Stimulated activated CD8-positive, alpha-beta memory T cell treated with anti-CD3 and anti-CD28 coated beads, Interleukin-12 subunit alpha, Interleukin-12 subunit beta, amount 100 ng/mL, for 24 hours (primary cell): ENCODE data around the gene PHOSPHO2.
A peak's percentile ranks its signal among the peaks of the same experiment; 100 is the strongest.

Experiments
- DNase-seq: peaks from one replicate; pipeline ENCODE4 v3.0.0-alpha.2; 2020; ENCODE audit errors: extremely low read depth

Gene PHOSPHO2, protein sequence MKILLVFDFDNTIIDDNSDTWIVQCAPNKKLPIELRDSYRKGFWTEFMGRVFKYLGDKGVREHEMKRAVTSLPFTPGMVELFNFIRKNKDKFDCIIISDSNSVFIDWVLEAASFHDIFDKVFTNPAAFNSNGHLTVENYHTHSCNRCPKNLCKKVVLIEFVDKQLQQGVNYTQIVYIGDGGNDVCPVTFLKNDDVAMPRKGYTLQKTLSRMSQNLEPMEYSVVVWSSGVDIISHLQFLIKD

DNA sequence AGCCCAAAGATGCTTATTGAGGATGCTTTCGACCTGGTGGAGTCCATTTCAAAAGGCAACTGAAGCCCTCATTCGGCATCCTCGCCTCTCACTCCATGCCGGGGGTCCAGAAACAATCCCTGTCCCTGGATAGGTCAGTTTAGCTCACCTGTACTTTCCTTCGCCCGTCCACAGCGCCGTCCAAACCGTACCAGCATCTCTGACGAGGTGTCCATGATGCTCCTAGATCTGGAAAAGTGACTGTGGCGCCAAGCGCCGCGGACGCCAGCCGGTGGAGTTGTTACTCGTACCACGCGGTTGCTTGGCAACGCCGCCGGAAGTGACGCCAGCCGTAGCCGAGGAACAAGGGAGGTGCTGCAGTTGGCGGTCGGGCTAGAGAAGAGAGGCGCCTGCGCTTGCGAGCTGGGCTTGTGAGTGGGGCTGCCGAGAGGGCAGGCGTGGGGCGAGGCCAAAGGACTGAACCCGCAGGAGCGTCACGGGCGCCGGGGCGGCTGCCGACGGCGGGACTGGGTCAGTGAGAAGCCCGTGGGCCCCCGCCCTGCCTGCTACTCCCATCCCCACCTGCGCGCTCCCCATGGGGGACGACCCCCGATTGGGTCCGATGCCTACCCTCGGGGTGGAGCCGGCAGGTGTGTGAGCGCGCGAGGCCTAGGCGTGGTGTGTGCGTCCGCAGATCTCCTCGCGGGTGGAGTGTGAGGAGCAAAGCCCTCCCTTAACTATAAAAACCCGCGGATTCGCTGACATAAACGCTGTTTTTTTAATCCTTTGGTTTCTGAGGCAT, at the start of gene PHOSPHO2, which contains the start of gene CFAP210:
Gene PHOSPHO2 (plus strand): TSS at position 357 of the 781 bp plus-strand sequence. CDS start 6,503 bp downstream, outside the sequence.
Gene CFAP210 (minus strand): TSS at position 293 of the 781 bp plus-strand sequence. CDS start 78 bp downstream, at position 215.
- DNase-seq: peak; percentile 96

DNA sequence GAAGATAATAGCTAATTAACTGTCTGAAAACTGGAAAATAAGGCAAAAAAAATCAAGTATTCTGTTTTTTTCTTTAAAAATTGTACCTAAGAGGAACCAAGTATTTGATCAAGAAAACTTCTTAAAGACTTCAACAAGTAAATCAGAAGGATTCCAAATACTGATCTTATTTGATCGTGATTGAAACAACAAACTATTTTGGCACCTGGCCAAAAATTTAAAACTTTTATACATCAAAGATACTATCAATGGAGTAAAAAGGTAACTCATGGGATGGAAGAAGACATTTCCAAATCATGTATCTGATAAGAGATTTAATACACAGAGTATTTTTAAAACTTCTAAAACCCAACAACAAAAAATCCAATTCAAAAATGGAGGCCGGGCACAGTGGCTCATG, 46.8 kb upstream of the PHOSPHO2 start:
- DNase-seq: no peak

DNA sequence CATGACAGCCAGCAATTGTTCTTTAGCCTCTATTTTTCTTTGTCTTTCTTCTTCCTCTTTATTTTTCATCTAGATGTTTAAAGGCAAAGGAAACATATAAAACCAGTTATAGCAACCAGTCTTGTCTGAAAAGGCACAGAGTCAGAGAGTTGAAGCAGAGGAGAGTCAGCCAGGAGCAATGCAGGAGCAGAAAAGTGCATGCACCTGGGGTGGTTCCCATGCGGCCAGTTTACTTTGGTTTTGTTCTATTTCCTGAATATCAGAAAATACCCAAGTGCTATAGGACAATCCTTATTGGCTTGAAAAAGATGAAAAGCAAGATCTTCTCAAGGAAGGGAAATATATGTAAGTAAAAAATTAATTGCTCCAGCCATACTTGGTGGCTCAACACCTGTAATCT, 45.0 kb upstream of the PHOSPHO2 start:
- DNase-seq: no peak

DNA sequence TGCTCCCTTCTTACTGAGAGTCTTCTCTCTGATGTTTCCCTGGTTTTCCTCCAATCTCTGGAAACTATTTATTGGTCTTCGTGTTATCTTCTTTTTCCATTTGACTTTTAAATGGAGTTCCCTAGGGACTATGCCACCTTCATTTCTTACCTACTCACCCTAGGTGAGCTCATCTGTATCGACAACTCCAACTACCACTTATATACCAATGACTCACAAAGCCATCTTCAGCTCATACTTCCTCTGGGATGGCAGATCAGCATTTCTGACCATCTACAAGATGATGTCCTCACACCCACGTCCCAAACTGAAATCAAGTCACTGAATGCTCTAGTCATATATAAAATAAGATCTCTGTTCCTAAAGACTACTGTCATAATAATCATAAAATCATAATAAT, 40.6 kb upstream of the PHOSPHO2 start:
- DNase-seq: no peak

DNA sequence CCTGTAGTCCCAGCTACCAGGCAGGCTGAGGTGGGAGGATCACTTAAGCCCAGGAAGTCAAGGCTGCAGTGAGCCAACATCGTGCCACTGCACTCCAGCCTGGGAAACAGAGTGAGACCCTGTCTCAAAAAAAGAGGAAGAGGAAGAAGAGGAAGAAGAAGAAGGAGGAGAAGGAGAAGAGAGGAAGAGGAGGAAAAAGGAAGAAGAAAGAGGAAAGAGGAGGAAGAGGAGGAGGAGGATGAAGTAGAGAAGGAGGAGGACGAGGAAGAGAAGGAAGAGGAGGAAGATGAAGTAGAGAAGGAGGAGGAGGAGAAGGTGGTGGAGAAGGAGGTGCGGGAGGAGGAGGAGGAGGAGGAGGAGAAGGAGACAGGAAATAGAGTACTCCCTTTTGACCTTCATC, 38.1 kb upstream of the PHOSPHO2 start:
- DNase-seq: no peak

DNA sequence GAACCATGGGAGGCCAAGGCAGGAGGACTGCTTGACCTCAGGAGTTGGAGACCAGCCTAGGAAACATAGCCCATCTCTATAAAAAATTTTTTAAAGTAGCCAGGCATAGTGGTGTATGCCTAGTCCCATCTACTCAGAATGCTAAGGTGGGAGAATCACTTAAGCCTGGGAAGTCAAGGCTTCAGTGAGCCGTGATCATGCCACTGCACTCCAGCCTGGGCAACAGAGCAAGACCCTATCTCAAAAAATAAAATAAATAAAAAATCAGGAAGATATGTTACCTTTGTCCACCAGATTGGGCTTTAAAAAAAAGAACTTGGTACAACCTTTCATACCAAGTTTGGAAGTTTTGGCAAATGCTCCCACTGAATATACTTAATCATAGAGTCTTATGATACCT, 35.4 kb upstream of the PHOSPHO2 start:
- no peak for DNase-seq

DNA sequence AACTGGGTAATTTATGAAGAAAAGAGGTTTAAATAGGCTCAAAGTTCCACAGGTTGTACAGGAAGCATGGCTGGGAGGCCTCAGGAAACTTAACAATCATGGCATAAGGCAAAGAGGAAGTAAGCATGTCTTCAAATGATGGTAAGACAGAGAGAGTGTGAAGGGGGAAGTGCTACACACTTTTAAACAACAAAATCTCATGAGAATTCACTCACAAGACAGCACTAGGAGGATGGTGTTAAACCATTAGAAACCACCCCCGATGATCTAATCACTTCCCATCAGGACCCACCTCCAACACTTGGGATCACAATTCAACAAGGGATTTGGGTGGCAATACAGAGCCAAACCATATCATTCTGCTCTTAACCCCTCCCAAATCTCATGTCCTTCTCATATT, 34.9 kb upstream of the PHOSPHO2 start:
- DNase-seq: no peak

DNA sequence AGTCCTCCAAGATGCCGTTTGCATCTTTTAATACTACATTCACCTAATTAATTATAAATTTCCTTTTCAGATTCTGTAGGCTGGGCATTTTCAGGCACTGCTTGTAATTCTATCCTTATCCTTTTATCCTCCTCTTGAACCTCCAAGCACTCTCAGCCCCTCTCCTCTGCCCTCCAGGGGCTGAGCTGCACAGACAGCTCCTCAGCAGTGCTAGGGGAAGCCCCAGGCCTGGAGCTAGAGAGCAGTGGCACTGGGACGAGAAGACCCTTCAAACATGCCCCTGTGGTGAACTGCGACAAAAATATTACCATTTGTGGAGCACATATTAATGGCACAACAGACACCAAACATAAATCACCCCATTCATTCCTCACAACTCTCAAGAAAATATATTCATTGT, 33.0 kb upstream of the PHOSPHO2 start:
- DNase-seq: no peak

DNA sequence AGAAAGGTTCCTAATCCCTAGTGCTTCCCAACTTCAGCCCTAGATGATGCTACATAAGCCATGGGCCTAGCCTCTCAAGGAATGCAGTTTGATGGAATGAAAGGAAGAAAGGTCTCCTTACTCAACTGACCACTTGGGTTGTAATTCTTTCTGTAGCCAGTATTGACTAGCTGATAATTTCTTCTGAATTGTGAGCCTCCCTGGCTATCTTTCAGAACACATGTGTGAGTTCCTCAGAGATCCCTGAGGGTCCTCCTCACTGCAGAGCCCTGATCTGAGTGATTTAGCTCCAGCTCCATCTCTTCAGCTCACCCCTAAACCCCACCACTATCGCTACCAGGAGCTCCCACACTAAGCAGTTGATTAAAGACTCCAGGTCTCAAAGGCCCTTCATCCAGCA, 31.5 kb upstream of the PHOSPHO2 start:
- DNase-seq: no peak

DNA sequence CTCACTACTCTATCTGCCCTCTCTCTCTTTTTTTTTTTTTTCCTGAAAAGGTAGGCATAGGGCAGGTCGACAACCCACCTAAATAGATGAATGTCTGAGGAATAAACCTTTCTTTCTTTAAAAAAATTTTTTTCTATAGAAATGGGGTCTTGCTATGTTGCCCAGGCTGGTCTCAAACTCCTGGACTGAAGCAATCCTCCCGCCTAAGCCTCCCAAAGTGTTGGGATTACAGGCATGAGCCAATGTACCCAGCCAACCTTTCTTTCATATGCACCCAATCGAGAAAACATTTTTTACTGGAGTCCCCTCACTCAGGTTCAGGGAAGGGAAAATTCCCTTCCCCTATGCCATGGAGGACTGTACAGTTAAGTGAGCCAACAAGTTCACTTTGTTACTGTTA, 31.0 kb upstream of the PHOSPHO2 start:
- DNase-seq: no peak

DNA sequence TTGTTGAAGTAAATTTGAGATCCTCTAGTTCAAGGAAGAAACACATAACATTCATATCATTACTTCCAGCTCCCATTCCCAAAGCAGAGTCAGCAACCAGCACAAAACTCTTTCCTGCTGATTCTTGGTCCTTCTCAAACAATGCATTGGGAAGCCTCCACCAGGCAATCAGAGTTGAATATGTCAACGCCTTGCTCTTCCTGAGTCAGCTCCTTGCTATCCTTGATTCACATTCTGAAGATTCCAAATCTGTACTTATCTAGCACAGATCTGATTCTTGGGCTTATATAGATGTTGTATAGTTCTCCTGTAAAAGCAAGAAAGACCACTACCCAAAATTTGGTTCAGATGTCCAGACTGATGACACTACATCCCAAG, 29.7 kb upstream of the PHOSPHO2 start:
- no peak for DNase-seq

DNA sequence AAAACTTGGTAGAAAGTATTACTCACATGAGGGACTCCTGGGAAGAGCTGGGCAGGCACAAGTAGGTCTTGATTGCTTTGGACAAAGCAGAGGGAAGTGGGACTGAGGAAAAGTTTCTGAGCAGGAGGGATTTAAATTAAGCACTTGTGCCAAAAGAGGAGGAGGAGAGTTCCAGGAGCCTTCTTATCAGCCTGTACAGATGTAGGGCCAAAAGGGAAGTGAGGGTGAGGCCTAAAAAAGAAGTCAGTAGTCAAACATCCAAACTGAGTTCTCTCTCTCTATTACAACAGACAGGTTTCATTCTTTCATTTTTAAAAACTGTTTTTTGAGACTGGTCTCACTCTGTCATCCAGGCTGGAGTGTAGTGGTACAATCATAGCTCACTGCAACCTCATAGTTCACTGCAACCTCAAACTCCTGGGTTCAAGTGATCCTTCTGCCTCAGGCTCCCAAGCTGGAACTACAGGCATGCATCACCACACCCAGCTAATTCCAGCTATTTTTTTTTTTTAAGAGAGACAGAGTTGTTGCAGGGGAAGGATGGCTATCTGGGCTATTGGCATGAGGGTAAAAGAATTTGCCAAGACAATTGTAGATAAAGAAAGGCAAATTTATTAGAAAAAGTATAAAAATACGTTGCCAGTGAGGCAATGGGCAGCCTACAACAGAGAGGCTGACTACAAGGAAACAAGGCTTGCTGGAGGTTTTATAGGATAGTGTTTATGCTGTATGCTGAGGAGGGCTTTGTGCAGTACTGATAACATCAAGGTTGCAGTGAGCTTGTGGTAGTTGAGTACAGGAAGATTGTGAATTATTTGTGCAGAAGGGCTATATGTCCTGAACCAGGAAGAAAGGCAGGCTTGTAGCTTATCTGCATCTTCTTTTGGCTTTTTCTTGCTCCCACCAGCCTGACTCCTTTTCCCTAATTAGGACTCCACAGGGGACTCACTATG, 29.0 kb upstream of the PHOSPHO2 start:
- DNase-seq: no peak

DNA sequence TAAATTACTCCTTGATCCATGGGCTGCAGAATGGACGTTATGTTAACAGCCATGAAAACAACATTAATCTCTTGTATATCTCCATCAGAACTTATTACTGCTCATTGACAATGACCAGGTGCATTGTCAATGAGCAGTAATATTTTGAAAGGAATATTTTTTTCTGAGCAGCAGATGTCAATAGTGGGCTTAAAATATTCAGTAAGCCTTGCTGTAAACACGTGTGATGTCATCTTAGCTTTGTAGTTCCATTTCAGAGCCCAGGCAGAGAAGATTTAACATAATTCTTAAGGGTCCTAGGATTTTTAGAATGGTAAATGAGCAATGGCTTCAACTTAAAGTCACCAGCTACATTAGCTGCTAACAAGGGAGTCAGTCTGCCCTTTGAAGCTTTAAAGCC, 26.7 kb upstream of the PHOSPHO2 start:
- DNase-seq: no peak

DNA sequence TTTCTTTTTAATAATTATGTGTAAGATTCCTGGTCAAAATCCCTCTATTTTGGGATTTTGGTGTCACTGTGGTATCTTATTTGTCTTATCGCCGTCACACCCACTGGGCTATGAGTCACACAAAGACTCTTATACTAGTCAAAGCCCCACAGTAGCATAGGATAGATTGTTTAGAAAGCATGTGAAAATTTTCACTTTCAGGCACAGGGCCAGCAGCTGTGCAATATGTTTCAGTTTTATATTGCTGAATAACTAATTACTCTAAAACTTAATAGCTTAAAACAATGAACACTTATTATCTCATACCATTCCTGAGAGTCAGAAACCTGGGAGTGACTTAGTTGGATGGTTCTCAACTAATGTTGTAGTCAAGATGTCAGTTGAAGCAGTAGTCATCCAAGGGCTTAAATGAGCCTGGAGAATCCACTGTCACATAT, 24.0 kb upstream of the PHOSPHO2 start:
- no peak for DNase-seq

DNA sequence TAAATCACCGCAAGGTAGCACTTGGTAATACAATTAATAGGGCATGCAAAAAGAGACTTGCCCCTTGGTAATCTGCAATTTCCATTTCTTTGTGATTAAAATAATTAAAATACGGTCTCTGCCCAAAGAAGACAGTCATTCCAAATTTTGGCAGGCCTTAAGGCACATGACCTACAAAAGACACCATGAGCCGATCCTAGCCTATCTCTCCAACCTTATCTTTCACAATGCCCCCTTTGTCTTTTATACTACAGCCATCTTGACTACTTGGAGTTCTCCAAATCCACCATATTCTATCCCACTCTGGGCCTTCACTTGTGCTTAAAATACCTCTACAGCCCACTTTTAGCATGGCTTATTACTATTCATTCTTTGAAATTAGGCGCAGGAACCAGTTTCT, 23.3 kb upstream of the PHOSPHO2 start:
- DNase-seq: no peak

DNA sequence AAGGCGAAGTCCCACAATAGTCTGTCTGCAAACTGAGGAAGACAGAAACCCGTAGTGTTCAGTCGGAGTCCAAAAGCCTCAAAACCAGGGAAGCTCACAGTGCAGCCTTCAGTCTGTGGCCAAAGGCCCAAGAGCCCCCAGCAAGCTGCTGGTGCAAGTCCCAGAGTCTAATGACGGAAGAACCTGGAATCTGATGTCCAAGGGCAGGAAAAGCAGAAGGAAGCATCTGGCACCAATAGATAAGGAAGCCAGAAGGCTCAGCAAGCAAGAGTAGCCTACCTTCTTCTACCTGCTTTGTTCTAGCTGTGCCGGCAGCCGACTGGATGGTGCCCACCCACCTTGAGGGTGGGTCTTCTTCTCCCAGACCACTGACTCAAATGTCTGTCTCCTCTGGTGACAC, 21.9 kb upstream of the PHOSPHO2 start:
- DNase-seq: no peak

DNA sequence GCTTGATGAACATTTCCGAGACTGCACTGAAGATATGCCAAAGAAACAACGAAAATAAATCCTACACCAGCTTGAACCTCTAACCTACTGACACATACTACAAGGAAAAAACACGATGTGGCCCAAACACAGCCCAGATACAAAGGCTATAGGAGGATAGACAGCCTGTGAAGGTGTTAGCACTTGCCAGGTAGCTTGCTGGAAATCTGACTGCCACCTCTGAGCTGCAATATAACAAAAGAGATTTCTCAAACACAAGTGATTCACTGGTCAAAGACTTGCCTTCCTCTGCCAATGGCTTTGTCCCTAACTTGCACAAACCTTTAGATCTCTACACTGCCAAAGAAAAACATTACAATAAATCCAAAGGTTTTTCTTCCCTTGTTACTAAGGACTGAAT, 21.2 kb upstream of the PHOSPHO2 start:
- DNase-seq: no peak

DNA sequence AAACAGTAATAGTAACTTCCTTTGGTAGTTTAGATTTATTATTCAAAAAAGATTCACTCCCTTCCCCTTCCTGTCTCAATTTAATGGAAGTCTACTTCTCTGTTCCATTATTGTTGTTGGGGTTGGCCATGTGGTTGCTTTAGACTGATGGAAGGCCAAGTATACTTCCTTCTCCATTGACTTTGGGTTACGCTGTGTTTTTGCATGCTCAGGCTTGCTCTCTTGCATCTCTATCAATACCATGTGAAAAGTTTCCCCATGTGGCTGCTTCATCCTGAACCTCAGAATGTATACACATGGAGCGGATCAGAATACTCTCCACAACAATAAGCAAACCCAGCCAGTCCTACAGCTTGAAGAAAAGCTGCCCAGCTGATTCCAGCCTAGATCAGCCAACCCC, 20.3 kb upstream of the PHOSPHO2 start:
- DNase-seq: no peak

DNA sequence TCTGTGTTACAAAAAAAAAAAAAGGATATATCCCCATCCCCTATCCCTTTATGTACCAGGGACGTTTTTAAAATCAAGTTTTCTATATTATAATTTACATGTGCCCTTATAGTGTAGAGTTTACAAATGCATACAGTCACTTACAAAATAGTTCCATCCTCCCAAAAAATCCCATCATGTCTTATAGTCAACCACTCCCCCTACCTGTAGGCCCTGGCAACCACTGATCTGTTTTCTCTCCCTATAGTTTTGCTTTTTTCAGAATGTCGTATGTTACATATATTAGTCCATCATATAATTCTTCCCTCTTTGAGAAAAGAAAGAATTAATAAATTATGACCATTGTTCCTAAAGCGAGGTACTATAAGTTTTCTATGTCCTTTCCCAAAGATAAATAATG, 17.9 kb upstream of the PHOSPHO2 start:
- DNase-seq: no peak

DNA sequence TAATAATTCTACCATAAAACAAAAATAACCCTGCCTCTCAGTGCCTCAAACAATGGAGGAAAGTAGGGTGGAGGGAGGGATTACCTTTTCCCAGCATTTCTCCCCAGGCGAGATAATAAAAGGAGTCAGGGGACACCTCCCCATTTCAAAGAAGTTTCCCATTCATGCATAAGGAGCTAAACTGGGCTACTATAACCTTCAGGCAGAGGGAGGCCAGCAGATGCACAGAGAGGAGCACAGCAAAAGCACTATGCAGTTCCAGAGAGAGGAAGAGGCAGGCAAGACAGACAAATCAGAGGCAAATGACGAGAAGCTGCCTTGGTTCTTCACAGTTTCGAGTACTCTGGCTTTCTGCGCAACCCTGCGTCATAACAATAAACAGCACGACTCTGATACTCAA, 17.4 kb upstream of the PHOSPHO2 start:
- no peak for DNase-seq

DNA sequence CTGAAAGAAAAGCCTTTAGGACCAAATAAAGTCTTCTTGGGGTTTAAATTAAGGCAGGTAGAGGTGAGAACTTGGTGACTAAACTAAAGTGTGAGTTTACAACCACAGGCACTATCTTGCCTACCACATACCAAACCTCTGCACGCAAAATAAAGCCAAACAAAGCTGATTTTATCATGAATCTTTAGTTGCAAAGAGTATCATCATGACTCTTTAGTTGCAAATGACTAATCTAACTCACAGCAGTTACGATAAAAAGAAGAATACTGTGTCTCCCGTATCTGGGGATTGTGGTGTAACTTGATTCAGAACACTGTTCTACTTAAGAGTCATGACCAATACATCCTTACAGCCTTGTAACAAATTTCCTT, 11.2 kb upstream of the PHOSPHO2 start:
- DNase-seq: no peak

DNA sequence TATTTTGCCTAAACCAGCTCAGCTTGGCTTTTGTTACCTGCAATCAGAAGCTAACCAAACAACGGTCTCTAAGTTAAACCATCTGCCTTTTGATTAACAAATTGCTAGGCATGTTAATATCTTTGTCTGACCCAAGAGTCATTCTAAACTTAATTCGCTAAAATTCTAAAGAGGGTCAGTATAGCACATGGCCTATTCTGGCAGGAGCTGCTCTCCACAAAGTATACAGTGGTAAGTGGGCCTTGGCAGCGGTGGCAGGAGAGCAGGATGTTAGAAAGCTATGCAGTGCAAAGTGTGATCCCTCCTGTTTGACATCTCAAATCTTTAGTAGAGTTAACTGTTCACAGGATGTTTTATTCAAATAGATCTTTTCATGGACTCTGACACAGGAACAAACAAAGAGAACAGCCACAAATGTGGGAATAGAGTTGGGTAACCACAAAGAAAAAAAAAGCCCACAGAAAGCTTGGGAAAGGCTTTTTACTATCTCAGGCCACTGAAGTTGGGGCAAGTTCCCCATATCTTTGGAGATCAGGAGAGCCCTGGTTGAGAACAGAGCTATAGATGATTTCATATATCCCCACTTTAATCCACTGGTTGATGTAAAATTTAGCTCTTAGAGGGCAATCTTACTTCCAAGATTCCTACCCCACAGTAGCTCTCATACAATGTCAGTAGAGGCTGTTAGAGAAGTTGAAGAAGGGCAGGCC, 10.7 kb upstream of the PHOSPHO2 start:
- DNase-seq: no peak
